Skeletal muscle satellite cell (primary cell): ENCODE measurements around the gene PNN. TPM values are rescaled to one million over a fixed set of nuclear protein-coding genes. Genes with fewer than 3 reads are reported as not detected.
"Not testable (repeated sequence)": the region's sequence is repeated elsewhere in the genome, so short reads cannot be mapped to it uniquely, and the experiment has no call there.

Source experiments
- H3K27me3 ChIP-seq: 2 replicates; pipeline ENCODE4 v1.7.0; 2013; ENCODE audit warnings: low read length; ENCODE audit not compliant: control insufficient read depth, insufficient read depth
- H3K36me3 ChIP-seq: 2 replicates; pipeline ENCODE4 v1.7.0; 2013; ENCODE audit warnings: mild to moderate bottlenecking, control low read depth, low read length; ENCODE audit not compliant: insufficient read depth
- H3K4me1 ChIP-seq: 2 replicates; pipeline ENCODE4 v1.7.0; 2013; ENCODE audit warnings: low read length; ENCODE audit not compliant: control insufficient read depth, insufficient read depth
- H3K4me2 ChIP-seq: 2 replicates; pipeline ENCODE4 v1.7.0; 2013; ENCODE audit warnings: mild to moderate bottlenecking, low read length
- H3K4me3 ChIP-seq: 2 replicates; pipeline ENCODE4 v1.7.0; 2013; ENCODE audit warnings: low read length
- H3K9ac ChIP-seq: 2 replicates; pipeline ENCODE4 v1.7.0; 2013; ENCODE audit warnings: mild to moderate bottlenecking, low read depth, low read length, moderate library complexity
- H3K9me3 ChIP-seq: replicated peaks from 2 replicates; pipeline ENCODE4 v1.7.0; 2013; ENCODE audit warnings: mild to moderate bottlenecking, control low read depth, low read length
- total RNA-seq: library from RNA; depleted of rRNA; stranded (reverse); fragments of >200 nt; gene quantifications from 2 replicates; pipeline ENCODE4 v1.2.3, GENCODE V29; 2012; rRNA removed

Gene PNN
- total RNA-seq: 15.7 TPM in 2 replicates

DNA sequence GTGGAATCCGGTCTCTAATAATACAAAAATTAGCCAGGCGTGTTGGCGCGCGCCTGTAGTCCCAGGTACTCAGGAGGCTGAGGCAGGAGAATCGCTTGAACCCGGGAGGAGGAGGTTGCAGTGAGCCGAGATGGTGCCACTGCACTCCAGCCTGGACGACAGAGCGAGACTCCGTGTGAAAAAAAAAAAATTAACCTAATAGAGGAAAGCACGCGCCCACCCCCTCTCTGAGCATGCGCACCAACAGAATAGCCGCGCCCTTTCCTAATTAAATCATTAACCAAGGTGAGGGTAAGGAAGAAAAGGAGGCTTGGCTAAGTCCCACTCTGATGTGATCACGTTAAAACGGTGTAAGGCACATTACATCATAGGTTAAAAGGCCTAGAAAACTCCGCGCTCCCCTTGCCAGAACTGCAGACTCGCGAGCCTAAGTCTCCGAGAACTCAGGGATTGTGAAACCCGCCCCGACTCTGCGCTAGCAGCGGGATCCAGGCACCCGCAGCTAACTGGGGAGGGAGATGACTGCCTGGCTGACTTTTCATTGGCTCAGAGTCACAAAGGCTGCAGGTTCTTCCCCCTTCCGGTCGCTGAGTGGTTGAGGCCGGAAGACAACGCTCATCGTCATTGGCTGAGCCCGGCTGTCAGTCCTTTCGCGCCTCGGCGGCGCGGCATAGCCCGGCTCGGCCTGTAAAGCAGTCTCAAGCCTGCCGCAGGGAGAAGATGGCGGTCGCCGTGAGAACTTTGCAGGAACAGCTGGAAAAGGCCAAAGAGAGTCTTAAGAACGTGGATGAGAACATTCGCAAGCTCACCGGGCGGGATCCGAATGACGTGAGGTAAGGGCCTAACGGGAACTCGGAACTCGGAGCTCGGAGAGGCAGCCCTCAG lies at the start of gene PNN:
PNN (plus strand) TSS at position 695 of the 885 bp plus-strand sequence; CDS start at position 721, 26 bp downstream.
- Histone ChIP-seq H3K9ac (peak within 1 kb of the TSS; percentile 96), H3K4me3 (peak within 1 kb of the TSS; percentile 88), H3K9me3 (no peaks in the 10 kb centered on the region), H3K36me3 (peaks cover 36% of the 10 kb centered on the region), H3K27me3 (no peaks in the 10 kb centered on the region), H3K4me1 (peaks cover 12% of the 10 kb centered on the region), H3K4me2 (peak within 1 kb of the TSS; percentile 83)

GRCh38 chr14:39137835-39138234 lies 37.2 kb upstream of the PNN start:
- not testable (repeated sequence) for H3K27me3 ChIP-seq, H3K4me1 ChIP-seq, H3K9me3 ChIP-seq, H3K9ac ChIP-seq, H3K4me3 ChIP-seq, H3K4me2 ChIP-seq
- peaks cover 25% of the 10 kb centered on the region for H3K36me3 ChIP-seq

DNA sequence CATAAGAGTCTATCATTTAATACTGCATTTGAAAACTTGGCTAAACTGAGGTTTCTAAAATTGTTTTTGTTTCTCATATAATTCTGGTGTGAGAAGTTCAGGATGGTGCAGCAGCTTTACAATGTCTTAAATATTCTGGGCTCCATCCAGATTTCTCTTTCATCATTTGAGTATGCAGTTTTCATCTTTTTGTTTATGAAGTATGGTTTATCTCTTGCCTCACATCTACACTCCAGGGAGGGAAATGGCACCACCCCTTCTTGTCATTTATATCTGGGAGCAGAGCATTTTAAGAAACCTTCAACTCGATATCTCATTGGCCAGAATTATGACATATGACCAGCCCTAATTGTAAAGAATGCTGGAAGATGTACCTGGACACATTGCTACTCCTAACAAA lies 36.6 kb upstream of the PNN start:
- no peaks in the 10 kb centered on the region for H3K27me3 ChIP-seq
- H3K4me1 ChIP-seq: no peaks in the 10 kb centered on the region
- H3K9me3 ChIP-seq: no peaks in the 10 kb centered on the region
- H3K4me3 ChIP-seq: no peak overlapping the region
- peaks cover 25% of the 10 kb centered on the region for H3K36me3 ChIP-seq
- no peak overlapping the region for H3K4me2 ChIP-seq
- no peak overlapping the region for H3K9ac ChIP-seq

DNA sequence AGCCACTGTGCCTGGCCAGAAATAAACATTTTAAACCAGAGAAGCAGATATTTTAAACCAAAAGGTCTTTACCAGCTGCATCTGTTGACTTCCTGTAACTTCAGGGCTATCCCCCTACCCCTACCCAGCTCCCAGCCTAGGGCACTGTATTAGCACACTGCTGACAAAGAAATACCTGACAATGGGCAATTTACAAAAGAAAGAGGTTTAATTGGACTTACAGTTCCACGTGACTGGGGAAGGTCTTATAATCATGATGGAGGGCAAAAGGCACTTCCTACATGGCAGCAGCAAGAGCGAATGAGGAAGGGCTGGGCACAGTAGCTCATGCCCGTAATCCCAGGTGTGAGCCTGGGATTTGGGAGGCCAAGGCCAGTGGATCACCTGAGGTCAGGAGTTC lies 34.9 kb upstream of the PNN start:
- Histone ChIP-seq H3K4me3 (no peak overlapping the region), H3K9ac (no peak overlapping the region), H3K36me3 (peaks cover 15% of the 10 kb centered on the region), H3K4me2 (no peak overlapping the region), H3K9me3 (no peaks in the 10 kb centered on the region), H3K27me3 (no peaks in the 10 kb centered on the region), H3K4me1 (no peaks in the 10 kb centered on the region)

- not testable (repeated sequence) for H3K9me3 ChIP-seq, H3K27me3 ChIP-seq, H3K4me3 ChIP-seq, H3K4me1 ChIP-seq, H3K4me2 ChIP-seq, H3K9ac ChIP-seq
- peaks cover 15% of the 10 kb centered on the region for H3K36me3 ChIP-seq
Observed at GRCh38 chr14:39141623-39142022, 33.4 kb upstream of the PNN start.

- H3K4me3 ChIP-seq, H3K27me3 ChIP-seq, H3K9ac ChIP-seq, H3K9me3 ChIP-seq, H3K4me2 ChIP-seq, H3K4me1 ChIP-seq: not testable (repeated sequence)
- peaks cover 11% of the 10 kb centered on the region for H3K36me3 ChIP-seq
Observed at GRCh38 chr14:39143226-39143625, 31.8 kb upstream of the PNN start.

DNA sequence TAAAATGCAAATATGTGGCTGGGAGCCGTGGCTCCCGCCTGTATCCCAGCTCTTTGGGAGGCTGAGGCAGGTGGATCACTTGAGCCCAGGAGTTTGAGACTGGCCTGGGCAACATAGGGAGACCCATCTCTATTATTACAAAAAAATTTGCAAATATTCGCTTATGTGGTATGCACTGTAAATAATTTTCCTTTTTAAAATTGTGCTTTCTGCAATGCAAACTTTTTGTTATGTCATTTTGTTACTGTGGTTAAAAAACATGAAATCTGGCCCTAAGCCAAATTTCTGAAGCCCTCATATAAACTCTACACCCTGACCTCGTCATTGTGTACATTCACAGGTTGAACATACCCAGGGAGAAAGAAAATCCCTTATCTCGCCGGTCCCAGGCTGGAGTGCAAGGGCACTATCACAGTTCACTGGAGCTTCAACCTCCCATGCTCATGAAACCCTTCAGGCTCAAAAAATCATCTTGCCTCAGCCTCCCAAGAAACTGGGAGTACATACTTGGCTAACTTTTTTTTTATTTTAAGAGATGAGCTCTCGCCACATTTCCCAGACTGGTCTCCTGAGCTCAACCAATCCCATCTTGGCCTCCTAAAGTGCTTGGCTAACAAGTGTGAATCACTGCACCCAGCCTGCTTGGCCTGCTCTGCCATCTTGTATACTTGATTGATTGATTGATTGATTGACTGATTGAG lies 29.6 kb upstream of the PNN start:
- Histone ChIP-seq H3K9me3 (no peaks in the 10 kb centered on the region), H3K9ac (no peak overlapping the region), H3K27me3 (no peaks in the 10 kb centered on the region), H3K36me3 (peaks cover 26% of the 10 kb centered on the region), H3K4me1 (no peaks in the 10 kb centered on the region), H3K4me3 (no peak overlapping the region), H3K4me2 (no peak overlapping the region)

GRCh38 chr14:39154594-39155189 lies 20.4 kb upstream of the PNN start:
- Histone ChIP-seq H3K4me3 (no peak overlapping the region), H3K4me1 (no peaks in the 10 kb centered on the region), H3K9me3 (no peaks in the 10 kb centered on the region), H3K9ac (no peak overlapping the region), H3K4me2 (no peak overlapping the region), H3K27me3 (no peaks in the 10 kb centered on the region), H3K36me3 (peaks cover 24% of the 10 kb centered on the region)

- Histone ChIP-seq H3K4me1 (no peaks in the 10 kb centered on the region), H3K9me3 (no peaks in the 10 kb centered on the region), H3K9ac (no peak overlapping the region), H3K36me3 (peaks cover 33% of the 10 kb centered on the region), H3K4me3 (no peak overlapping the region), H3K4me2 (no peak overlapping the region), H3K27me3 (no peaks in the 10 kb centered on the region)
Observed at GRCh38 chr14:39157491-39157890, 17.6 kb upstream of the PNN start.

DNA sequence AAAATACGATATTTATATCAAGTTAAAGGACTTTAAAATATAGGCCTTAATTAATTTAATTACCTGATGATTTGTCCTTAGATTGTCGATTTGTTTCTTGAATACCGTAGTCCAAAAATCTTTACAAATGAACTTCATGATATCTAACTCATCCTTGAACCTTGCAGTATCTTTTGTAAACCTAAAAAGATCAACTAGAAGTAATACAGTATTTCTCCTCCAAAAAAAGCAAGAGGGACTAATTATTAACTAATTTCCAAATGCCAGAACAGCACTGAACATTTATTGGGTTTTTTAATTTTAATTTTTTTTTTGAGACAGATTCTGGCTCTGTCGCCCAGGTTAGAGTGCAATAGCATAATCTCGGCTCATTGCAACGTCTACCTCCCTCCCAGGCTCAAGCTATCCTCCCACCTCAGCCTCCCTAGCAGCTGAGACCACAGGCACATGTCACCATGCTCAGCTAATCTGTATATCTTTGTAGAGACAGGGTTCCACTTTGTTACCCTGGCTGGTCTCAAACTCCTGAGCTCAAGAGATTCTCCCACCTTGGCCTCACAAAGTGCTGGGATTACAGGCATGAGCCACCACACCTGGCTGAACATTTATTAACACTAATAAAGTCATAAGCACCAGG lies 16.7 kb upstream of the PNN start:
- Histone ChIP-seq H3K9ac (no peak overlapping the region), H3K4me3 (no peak overlapping the region), H3K4me1 (no peaks in the 10 kb centered on the region), H3K36me3 (peaks cover 39% of the 10 kb centered on the region), H3K9me3 (no peaks in the 10 kb centered on the region), H3K27me3 (no peaks in the 10 kb centered on the region), H3K4me2 (no peak overlapping the region)

DNA sequence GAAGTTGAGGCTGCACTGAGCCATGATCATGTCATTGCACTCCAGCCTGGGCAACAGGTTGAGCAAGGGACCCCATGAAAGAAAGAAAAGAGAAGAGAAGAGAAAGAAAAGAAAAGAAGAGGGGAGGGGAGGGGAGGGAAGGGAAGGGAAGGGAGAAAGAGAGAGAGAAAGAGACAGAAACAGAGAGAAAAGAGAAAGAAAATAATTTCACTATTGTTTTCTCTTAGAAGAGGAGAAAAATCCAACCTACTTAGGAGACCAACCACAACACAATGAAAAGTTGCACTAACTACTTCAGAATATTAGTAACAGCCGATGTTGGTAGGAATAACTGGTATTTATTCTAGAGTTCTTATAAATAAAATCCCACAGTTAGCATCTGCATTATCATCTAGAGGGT lies 14.6 kb upstream of the PNN start:
- H3K4me1 ChIP-seq: no peaks in the 10 kb centered on the region
- no peak overlapping the region for H3K9ac ChIP-seq
- H3K4me2 ChIP-seq: no peak overlapping the region
- H3K9me3 ChIP-seq: no peaks in the 10 kb centered on the region
- H3K36me3 ChIP-seq: peaks cover 43% of the 10 kb centered on the region
- H3K27me3 ChIP-seq: no peaks in the 10 kb centered on the region
- no peak overlapping the region for H3K4me3 ChIP-seq
